Bronchial epithelial cell (primary cell): Measurements from ENCODE around the gene SORCS2. TPM values are rescaled to one million over a fixed set of nuclear protein-coding genes. Genes with fewer than 3 reads are reported as not detected.
A peak's percentile ranks its signal among the peaks of the same experiment; 100 is the strongest.

ENCODE experiments used
- DNase-seq: peaks from one replicate; pipeline ENCODE4 v3.0.0-alpha.2; 2010; ENCODE audit warnings: low read depth
- FAIRE-seq: peaks from 2 replicates; lab custom pipeline; 2011; peaks lifted over from hg19 to GRCh38; lab: Jason Lieb, UNC
- H3K27me3 ChIP-seq: 2 replicates; pipeline ENCODE4 v1.5.1; 2011; ENCODE audit warnings: low read length; ENCODE audit not compliant: control insufficient read depth, insufficient read depth
- H3K36me3 ChIP-seq: 2 replicates; pipeline ENCODE4 v1.5.1; 2011; ENCODE audit warnings: low read length; ENCODE audit not compliant: control insufficient read depth, insufficient read depth
- H3K4me3 ChIP-seq: 2 replicates; pipeline ENCODE4 v1.5.1; 2011; ENCODE audit warnings: mild to moderate bottlenecking, low read depth, low read length, control low read depth
- CTCF ChIP-seq: IDR thresholded peaks from 2 replicates; pipeline ENCODE4 v1.5.1; 2011; ENCODE audit warnings: mild to moderate bottlenecking, moderate library complexity, low read length, control low read depth, inconsistent platforms; ENCODE audit not compliant: insufficient read depth, severe bottlenecking
- total RNA-seq: library from RNA; depleted of rRNA; stranded (reverse); fragments of >200 nt; gene quantifications from 2 replicates; pipeline ENCODE4 v1.2.1, GENCODE V29; 2014

Gene SORCS2
- total RNA-seq, 1 donor from 2014 or later = under 0.01 TPM

- H3K27me3 ChIP-seq = no peaks in the 10 kb centered on the region
- TF ChIP-seq CTCF = no peak
- peaks cover 41% of the 10 kb centered on the region for H3K36me3 ChIP-seq
- FAIRE-seq (no peak), DNase-seq (no peak)
- no peak overlapping the region for H3K4me3 ChIP-seq
Measured at GRCh38 chr4:7769396-7770223, 577.3 kb downstream of the SORCS2 start.

GRCh38 chr4:7770224-7771050, 578.1 kb downstream of the SORCS2 start:
- DNase-seq = no peak
- H3K27me3 ChIP-seq = no peaks in the 10 kb centered on the region
- peaks cover 41% of the 10 kb centered on the region for H3K36me3 ChIP-seq
- H3K4me3 ChIP-seq = no peak overlapping the region
- FAIRE-seq = peak; percentile 43
- TF ChIP-seq CTCF = peak; percentile 44

- peaks cover 39% of the 10 kb centered on the region for H3K36me3 ChIP-seq
- TF ChIP-seq CTCF = no peak
- no peaks in the 10 kb centered on the region for H3K27me3 ChIP-seq
- H3K4me3 ChIP-seq = no peak overlapping the region
- no peak for DNase-seq
- no peak for FAIRE-seq
Measured at GRCh38 chr4:7771056-7771455, 578.7 kb downstream of the SORCS2 start.

- DNase-seq (no peak), FAIRE-seq (no peak)
- H3K36me3 ChIP-seq = peaks cover 36% of the 10 kb centered on the region
- TF ChIP-seq CTCF = no peak
- no peak overlapping the region for H3K4me3 ChIP-seq
- no peaks in the 10 kb centered on the region for H3K27me3 ChIP-seq
Measured at GRCh38 chr4:7771541-7772507, 579.5 kb downstream of the SORCS2 start.

- Histone ChIP-seq H3K36me3 (peaks cover 38% of the 10 kb centered on the region), H3K27me3 (no peaks in the 10 kb centered on the region), H3K4me3 (no peak overlapping the region)
- no peak for TF ChIP-seq CTCF
- no peak for DNase-seq
- FAIRE-seq = no peak
Measured at GRCh38 chr4:7772711-7773385, 580.5 kb downstream of the SORCS2 start.
